Thyroid gland (tissue), 4 donors: Measurements from ENCODE around the gene ABCG1.

Experiments used
- POLR2A ChIP-seq, 2 donors: fragments of 450-650 bp; IDR thresholded peaks; one replicate each; pipeline ENCODE4 v1.6.1; 2017; ENCODE audit warnings: antibody characterized with exemption in 2 of 2, mild to moderate bottlenecking in 2 of 2, moderate library complexity in 1 of 2
- TF ChIP-seq, protein P1 (sequence below), 6 experiments: fragments of 200-600 bp in 3 of 6; fragments of 450-650 bp in 3 of 6; sonication (generic) in 3 of 6; IDR thresholded peaks; one replicate each; pipeline ENCODE4 v1.5.1; 2016 to 2019; ENCODE audit warnings: antibody characterized with exemption in 6 of 6, mild to moderate bottlenecking in 2 of 6, inconsistent platforms in 1 of 6, moderate library complexity in 1 of 6

DNA sequence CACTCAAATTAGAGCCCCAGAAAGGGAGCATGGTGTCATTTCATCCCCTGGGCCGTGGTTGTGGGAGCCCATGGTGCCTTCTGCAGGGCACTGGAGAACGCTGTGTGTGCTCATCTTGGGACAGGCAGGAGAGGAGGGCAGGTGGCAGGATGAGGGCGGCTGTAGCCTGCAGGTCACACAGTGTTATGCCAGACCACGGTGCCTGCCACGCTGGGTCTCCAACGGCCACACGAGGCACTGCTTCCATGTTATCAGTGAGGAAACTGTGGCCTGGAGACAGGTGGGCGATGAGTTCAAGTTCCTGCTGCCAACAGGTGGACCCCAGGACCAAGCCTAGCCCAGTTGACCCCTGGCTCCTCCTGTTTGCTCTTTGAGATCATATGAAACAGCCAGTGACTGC, 21.0 kb downstream of the ABCG1 start:
- TF ChIP-seq, protein P1, sequence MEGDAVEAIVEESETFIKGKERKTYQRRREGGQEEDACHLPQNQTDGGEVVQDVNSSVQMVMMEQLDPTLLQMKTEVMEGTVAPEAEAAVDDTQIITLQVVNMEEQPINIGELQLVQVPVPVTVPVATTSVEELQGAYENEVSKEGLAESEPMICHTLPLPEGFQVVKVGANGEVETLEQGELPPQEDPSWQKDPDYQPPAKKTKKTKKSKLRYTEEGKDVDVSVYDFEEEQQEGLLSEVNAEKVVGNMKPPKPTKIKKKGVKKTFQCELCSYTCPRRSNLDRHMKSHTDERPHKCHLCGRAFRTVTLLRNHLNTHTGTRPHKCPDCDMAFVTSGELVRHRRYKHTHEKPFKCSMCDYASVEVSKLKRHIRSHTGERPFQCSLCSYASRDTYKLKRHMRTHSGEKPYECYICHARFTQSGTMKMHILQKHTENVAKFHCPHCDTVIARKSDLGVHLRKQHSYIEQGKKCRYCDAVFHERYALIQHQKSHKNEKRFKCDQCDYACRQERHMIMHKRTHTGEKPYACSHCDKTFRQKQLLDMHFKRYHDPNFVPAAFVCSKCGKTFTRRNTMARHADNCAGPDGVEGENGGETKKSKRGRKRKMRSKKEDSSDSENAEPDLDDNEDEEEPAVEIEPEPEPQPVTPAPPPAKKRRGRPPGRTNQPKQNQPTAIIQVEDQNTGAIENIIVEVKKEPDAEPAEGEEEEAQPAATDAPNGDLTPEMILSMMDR (IDR thresholded peaks at IDR 0.05), result no peak
- TF ChIP-seq POLR2A (IDR thresholded peaks at IDR 0.05), result no peak
